ENCODE measurements around the gene SYNPO.

SYNPO gene

DNA sequence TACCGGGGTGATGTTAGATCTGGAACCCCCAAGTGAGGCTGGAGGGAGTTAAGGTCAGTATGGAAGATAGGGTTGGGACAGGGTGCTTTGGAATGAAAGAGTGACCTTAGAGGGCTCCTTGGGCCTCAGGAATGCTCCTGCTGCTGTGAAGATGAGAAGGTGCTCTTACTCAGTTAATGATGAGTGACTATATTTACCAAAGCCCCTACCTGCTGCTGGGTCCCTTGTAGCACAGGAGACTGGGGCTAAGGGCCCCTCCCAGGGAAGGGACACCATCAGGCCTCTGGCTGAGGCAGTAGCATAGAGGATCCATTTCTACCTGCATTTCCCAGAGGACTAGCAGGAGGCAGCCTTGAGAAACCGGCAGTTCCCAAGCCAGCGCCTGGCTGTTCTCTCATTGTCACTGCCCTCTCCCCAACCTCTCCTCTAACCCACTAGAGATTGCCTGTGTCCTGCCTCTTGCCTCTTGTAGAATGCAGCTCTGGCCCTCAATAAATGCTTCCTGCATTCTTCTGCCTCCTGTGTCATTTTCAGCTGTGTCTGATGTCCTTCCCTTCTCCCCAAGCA, 18.3 kb downstream of the SYNPO start:
- DNase-seq (ENCODE audit: low spot score), result no peak

DNA sequence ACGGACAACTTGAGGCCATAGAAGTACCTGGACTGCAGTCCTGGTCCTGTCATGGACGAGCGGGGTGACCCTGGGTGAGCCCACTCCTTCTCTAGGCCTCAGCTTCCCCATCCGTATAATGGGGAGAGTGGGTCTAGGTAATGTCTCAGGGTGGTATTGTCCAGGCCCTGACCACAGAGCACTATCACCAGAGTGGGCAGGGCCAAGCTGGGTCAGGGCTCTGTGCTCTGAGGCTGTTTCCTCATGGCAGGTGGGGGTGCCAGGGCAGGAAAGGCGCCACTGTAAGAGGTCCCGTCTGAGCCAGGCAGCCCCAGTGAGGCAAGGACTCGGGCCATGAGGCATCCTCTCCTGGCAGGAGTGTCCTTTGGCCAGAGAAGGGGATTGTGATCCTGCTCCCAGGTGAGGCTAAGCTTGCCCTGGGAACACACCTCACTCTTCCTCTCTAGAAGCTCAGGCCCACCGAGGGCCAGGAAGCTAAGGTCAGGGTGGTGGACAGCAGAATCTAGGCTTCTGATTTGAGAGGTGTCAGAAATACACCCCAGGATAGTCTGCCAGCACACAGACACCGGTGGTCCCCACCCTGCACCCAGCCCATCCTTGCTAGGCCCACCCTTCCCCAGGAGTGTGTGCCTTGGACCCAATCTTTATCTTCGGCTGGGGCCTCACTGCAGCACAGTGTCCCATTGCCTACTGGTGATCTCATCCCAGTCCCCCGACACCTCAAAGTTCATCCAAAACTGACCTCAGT, 19.1 kb downstream of the SYNPO start:
- no peak for DNase-seq (ENCODE audit: low spot score)

DNA sequence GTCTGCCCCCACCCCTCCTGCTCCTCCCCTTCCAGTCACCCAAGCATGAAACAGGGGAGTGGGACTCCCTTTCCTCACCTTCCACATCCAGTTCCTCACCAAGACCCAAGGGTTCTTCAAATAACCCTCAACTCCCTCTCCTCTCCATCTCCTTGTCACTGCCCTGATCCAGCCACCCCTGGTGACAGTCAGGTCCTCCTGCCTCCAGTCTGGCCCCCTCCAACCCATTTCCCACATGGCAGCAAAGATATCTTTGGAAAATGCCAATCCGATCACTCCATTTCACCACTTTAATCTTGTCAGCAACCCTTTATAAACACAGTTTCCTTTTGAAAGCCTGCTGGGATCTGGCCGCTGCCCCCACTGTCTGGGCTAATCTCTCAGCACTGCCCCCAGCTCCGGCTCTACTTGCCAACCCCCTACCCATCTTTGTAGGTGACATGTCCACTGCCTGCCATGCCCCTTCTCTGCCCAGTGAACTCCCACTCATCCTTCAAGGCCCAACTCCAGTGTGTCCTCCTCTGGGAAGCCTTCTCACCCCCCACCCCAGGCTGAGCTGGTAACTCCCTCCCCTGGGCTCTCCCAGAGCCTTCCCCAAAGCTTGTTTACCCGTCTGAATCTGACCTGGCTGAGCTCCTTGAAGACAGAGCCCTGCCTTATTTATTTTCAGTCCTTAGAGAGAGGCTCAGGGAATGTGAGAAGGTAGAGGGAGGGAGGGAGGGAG, 19.8 kb downstream of the SYNPO start:
- DNase-seq (ENCODE audit: low spot score), result no peak

DNA sequence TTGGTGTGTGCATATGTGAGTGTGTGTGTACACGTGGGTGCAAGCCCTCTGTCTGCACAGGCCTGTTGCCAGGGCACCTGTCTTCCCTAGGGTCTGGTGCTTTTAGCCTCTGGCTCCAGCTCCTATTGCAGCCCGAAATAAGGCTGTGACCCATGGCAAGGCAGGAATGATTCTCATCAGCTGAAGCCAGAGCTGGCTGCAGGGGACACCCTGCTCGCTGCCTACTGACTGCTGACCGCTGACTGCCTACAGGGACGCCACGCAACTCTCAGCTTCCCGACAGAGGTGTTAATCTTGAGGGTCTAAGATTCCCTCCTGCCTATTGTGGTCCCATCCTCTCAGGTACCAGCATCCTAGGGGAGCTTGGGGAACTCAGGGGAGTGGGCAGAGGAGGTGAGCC, 20.6 kb downstream of the SYNPO start, which contains the start of gene MYOZ3:
Gene MYOZ3 (plus strand): TSS at position 166 of the 400 bp plus-strand sequence. CDS start 1,691 bp downstream, outside the sequence.
- no peak for DNase-seq (ENCODE audit: low spot score)

DNA sequence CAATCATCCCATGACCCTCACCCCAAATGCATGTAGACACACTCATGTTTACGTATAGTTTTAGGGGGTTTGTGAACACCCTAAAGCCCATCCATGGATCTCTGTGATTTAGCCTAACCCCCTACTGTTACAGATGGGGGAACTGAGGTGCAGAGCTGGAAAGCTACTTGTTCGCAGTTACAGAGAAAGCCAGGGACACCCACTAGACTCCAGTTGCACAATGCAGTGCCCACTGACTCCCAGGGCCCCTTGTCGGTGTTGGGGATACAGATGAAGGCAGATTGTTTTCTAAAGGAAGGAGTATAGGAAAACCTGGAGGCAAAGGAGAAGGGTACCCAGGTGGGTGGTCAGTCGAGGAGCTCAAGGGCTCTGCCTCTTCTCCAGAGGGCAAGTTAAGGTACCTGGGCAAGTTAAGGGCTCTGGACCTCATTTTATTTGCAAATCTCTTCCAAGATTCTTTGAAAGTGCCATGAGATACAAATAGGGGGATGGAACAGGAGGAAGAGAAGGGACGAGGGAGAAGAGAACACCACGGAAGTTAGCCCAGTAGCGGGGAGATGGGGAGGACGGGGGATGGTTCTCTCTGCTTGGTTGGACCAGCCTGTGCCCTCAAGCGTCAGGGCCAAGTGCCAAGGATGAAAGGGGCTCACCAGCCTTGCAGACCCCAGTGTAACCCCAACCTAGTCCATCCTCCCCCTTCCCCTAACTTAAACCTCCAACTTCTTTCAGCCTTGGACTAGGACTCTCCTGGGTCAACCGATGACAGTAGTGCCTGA, 21.5 kb downstream of the SYNPO start:
- DNase-seq (ENCODE audit: low spot score), result no peak

DNA sequence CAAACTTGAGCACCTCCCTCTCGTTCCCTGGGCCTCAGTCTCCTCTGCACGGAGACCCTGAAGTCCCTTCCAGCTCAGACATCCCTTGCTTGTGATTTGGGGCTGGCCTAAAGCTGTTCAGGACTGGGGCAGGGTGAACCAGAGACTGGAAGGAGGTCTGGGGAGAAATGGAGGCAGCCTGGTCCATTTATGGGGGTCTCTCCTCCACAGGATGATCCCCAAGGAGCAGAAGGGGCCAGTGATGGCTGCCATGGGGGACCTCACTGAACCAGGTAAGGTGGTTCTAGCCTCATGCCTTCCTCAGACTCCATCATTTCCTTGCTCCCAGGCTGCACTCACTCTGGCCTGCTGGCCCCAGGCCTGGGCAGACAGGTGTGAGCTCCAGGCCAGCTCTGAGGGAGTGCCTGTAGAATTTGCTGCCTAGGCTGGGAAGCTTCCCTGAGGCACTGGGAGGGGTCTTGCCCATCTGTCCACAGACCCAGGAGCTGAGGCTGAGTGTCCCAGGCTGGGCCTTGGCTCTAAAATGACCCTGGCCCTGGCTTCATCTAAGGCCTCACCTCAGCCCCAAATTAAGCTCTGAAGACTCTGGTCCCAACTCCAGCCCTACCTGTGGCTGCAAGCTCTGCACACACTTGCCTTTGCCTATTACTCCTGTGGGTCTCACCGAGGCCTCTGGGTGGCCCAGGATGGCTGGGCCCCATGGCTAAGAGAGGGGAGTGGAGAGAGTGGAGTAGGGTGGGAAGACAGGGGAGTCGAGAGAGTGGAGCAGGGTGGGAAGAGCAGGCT, 22.5 kb downstream of the SYNPO start:
- no peak for DNase-seq (ENCODE audit: low spot score)

DNA sequence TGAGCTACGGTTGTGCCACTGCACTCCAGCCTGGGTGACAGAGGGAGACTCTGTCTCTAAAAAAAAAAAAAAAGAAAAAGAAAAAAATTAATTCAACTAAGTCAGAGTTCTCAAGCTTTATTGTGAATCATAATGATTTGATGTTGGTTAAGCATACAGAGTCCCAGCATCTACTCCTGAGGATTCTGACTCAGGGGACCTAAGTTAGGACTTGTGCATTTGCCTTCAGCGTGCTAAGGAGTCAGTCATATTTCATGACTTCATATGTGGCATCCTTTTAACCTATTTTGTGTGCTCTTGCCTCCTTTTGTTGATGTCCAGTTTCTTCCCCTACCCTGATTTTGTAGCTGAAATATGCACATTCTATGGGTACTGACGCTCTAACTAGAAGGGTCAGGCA, 23.5 kb downstream of the SYNPO start:
- DNase-seq (ENCODE audit: low spot score), result no peak

DNA sequence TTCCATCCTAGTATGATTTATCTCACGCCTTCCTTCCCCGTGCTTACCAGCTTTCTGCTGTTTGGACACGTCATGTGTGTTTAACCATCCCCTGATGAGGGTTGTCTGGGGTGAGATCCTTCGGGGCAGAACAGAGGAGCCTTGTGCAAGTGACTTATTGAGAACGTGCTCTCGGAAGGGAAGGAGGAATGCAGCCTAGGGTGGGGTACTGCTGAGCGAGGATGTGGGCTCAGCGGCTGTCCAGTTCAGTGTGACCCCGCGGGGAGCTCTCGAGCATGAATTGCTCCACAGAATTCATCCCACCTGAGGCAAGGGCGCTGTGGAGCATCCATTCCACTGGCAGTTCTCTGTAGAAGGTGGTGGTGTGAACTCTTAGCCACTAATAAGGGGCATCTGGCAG, 24.6 kb downstream of the SYNPO start:
- no peak for DNase-seq (ENCODE audit: low spot score)

DNA sequence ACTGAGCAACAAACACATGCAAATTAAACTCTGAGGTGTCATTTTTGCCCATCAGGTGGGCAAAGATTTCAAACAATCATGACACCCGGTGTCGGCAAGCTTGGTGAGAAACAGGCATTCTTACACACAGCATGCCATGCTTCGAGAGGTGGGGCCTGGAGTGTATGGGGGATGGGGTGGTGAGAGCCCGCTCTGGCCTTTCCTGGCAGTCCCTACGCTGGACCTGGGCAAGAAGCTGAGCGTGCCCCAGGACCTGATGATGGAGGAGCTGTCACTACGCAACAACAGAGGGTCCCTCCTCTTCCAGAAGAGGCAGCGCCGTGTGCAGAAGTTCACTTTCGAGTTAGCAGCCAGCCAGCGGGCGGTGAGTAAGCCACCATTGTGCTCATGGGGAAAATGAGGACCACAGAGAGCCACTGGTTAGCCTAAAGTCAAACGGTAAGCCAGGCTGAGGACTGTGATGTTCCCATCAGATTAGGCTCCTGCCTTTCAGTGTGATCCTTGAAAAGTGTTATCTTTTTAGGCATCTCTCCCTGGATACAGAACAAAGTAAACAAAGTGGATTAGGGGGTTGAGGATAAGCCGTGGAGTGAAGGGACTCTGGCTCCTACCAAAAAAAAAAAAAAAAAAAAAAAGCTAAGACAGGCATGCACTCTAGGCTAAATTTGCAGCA, 30.0 kb downstream of the SYNPO start:
- DNase-seq (ENCODE audit: low spot score), result no peak

DNA sequence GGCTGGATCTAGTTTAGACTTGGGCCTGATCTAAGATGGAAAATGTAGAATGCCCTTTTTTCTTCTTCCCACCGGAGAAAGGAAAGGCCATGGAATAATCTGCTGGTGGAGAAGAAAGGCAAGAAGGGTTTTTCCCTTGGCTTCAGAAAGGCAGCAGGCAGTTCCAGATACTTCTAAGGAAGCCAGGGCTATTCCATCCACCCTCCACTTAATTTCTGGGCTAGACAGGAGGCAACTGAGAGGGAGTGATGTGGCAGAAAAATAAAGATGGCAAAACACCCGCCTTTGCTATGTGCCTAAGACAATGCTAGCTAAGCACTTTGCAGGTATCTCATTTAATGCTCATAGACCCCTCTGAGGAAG, 30.5 kb downstream of the SYNPO start:
- no peak for DNase-seq (ENCODE audit: low spot score)

DNA sequence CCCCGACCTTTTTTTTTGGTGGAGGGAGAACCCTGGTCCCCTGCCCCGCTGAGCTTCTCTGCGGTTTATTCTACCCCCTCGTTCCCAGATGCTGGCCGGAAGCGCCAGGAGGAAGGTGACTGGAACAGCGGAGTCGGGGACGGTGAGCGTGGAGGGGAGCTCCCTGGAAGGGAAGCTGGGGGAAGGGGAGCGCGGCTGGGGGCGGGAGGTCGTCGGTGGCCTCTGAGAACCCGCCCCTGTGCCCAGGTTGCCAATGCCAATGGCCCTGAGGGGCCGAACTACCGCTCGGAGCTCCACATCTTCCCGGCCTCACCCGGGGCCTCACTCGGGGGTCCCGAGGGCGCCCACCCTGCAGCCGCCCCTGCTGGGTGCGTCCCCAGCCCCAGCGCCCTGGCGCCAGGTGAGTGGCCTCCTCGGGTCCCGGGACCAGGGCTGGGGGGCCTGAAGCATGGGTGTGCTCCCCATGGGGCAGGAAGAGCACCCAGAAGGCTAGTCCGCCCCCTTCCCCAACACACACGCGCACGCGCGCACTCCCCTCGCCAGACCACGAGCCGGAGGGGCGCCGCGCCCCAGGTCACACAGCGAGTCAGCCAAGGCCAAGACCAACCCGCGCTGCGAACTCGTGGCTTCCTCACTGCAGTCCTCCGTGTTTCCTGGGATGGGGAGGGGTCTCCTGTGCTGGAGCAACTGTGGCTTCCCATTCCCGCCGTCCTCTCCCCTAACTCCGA, 31.2 kb downstream of the SYNPO start:
- no peak for DNase-seq (ENCODE audit: low spot score)

DNA sequence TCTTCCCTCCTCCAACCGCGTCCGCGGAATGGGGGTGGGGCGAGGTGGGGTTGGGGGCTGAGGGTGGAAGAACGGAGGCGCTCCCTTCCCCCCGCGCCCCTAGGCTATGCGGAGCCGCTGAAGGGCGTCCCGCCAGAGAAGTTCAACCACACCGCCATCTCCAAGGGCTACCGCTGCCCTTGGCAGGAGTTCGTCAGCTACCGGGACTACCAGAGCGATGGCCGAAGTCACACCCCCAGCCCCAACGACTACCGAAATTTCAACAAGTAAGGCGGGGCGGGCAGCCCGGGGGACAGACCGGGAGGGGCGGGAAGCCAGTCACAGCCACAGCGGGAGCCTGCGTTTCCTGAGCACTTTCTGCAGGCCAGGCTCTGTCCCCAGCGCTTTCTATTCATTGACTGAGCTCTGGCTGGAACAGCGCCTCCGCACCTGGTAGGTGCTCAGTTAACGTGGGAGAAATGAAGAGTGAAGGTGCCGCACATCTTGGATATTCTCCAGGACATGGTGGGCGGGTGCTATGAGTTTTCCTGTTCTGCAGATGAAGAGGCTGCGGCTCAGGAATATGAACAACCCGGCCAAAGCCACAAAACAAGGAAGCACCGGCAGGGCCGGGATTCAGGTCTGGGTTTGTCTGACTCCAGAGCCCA, 31.9 kb downstream of the SYNPO start:
- no peak for DNase-seq (ENCODE audit: low spot score)

DNA sequence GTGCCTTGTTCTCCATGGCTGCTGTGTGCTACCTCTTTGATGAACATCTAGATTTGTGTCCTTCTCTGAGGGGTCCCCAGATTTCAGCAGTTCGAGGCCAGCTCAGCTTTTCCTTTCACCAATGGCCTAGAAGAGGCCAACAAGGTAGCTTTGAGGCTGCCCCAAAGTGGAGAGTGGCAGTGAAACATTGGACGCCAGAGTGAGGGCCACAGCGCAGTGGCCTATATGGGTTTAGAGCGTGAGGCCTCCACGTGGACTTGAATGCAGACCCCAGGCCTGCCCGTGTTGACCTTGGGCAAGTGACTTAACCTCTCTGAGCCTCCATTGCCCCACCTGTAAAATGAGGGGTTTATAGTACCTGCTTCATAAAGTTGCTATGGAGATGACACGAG, 32.4 kb downstream of the SYNPO start:
- DNase-seq (ENCODE audit: low spot score), result no peak

DNA sequence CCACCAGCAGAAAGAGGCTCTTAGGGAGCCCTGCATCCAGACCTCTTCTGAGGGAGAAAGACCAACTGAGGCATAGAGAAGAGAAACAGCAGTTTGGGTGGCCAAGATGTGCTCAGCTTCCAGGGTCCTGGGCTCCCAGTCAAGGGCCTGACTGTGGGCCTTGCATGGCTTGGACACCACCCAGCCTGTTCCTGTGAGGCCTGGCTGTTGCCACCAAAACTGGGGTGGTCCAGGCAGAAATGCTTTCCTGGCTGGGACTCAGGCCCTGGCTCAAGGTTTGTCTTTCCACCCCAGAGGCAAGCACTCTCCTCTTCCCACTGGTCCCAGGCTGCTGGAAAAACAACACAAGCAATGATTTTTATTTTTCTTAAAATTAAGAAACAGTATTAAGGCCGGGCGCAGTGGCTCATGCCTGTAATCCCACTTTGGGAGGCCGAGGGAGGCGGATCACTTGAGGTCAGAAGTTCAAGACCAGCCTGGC, 33.9 kb downstream of the SYNPO start:
- DNase-seq (ENCODE audit: low spot score), result no peak

DNA sequence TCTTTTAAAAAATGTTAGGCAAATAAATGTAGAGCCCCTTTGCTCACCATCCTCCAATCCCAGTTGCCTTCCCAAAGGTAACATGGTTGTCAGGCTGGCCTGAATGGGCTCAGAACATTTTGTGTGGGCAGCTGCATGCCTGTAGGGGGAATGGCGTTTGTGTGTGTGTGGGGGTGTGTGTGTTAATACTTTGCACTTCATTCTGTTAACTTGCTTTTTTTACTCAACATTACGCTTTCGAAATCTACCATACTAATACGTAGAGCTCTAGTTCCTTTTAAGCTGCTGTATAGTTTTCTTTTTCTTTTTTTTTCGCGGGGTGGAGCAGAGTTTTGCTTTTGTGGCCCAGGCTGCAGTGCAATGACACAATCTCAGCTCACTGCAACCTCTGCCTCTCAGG, 34.6 kb downstream of the SYNPO start:
- no peak for DNase-seq (ENCODE audit: low spot score)

DNA sequence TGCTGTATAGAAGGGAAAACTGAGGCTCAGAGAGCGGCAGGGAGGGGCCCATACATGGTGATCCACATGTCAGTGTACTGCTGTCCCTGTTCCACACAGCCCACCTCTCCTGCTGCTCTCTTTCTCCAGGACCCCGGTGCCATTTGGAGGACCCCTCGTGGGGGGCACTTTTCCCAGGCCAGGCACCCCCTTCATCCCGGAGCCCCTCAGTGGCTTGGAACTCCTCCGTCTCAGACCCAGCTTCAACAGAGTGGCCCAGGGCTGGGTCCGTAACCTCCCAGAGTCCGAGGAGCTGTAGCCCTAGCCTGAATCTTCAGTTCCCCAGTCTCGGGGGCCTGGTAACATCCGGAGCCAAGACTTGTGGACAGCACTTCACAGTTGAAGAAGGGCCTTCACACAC, 36.1 kb downstream of the SYNPO start:
- DNase-seq (ENCODE audit: low spot score), result no peak

DNA sequence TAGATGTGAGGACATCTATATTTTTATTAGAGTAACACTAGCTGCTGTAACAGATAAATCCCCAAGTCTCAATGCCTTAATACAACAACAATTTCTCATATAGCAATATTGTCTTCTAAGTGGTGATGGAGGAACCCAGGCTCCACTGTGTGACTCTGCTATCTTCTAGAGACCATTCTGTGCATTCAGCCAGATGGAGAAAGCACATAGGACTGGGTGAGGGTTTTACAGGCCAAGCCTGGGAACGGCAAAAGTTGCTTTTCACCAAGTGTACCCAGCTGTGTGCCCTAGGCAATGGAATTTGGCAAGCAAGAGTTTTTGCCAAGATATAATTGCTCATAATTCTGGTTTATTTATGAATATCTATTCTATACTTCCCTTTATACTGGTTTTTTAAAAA, 48.7 kb downstream of the SYNPO start:
- no peak for DNase-seq (ENCODE audit: low spot score)

DNA sequence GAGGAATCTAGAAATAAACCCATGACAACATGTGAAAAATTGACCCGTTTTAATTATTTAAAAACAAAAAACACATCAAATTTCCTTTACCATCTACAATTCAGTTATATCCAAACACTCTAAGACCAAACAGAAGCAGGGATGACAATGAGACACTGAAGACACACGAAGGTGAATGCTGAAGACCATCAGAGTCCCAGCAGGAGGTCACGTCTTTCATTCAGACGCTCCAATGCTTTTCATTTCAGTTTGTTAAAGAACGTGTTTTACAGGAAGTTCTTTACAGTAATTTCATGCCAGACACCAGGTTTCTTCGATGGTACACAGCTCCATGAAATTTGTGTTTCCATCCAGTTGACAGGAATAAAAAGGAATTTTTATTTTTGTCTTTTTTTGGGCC, 50.3 kb downstream of the SYNPO start:
- DNase-seq (ENCODE audit: low spot score), result no peak

DNA sequence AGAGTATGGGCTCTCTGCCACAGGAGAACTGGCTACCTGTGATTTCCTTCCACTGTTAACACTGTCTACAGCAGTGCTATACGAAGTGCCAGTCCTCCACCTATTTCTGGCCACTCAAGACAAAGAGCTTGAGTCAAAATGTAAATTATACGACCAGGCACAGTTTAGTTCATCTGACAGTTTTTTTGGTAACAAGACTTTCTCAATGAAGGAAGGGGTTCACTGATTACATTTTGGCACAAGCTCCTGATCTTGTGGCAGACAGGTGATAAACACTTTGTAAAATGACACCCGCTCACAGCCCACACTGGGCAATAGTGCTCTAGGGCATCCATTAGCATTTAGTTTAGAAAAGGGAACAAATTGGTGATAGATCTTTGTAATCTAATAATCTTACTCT, 51.8 kb downstream of the SYNPO start:
- DNase-seq (ENCODE audit: low spot score), result no peak

DNA sequence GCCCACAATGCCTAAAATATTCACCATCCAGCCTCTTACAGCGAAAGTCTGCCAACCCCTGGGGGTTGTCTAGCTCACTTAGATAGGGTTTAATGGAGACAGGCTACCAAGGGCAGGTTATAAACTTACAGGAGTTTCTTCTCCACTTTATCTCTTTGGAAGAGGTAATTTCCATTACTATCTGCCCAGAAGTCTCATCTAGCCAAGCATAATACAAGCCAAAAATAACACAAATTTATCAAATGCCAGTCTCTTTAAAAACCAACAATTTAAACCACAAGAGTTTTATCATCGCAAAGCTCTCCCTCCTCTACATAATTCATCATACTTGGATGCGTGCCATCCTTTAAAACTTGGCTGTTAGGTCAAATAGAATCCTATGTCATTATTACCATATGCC, 54.2 kb downstream of the SYNPO start:
- DNase-seq (ENCODE audit: low spot score), result peak; percentile 23

Measured in hematopoietic multipotent progenitor cell treated with erythropoietin and hydrocortisone succinate and interleukin-3 and kit ligand, for 17 days (in vitro differentiated cells).